ENCODE data around the gene PRKCI. TPM values are rescaled to one million over a fixed set of nuclear protein-coding genes. Genes with fewer than 3 reads are reported as not detected.

PRKCI gene
- total RNA-seq, 2 donors from 2014 or later = 22.5 to 52.9 TPM

- no peaks in the 10 kb centered on the region for H3K27me3 ChIP-seq (replicated peaks; ENCODE audit: insufficient read depth)
- no peak for ATAC-seq (ENCODE audit: insufficient number of reproducible peaks, low FRiP score, low read depth)
- no peak for DNase-seq (ENCODE audit: low spot score)
- no peak overlapping the region for H3K27ac ChIP-seq
- H3K4me1 ChIP-seq (ENCODE audit: control insufficient read depth in 1 of 2, low read depth in 2 of 2) = no peaks in the 10 kb centered on the region
- no peak for TF ChIP-seq CTCF (IDR thresholded peaks at IDR 0.05)
- H3K4me3 ChIP-seq = no peak overlapping the region
- peaks cover 16% of the 10 kb centered on the region for H3K36me3 ChIP-seq
- no peaks in the 10 kb centered on the region for H3K9me3 ChIP-seq
These were observed 73.4 kb downstream of the PRKCI start for GRCh38 chr3:170295586-170295985.

DNA sequence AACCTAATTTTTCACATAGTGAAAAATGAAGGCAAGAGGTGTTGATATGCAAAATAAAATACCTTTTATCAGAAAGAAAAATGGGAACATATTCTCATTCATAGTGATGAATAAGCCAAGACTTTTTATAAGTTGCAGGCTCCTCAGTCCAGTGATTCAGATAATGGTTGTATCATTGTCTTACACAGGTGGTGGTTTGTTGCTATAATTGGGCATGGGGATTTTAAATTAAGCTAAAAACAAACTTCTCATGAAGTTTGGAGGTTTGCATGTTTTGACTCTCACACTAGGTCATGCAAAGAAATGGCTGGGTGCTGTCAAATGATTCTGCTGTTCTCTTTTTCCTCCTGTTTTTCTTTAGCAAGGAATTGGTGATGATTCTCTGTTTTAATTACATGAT lies 74.5 kb downstream of the PRKCI start:
- ATAC-seq (ENCODE audit: insufficient number of reproducible peaks, low FRiP score, low read depth) (no peak), DNase-seq (ENCODE audit: low spot score) (no peak)
- no peaks in the 10 kb centered on the region for H3K9me3 ChIP-seq
- no peaks in the 10 kb centered on the region for H3K27me3 ChIP-seq (replicated peaks; ENCODE audit: insufficient read depth)
- no peak overlapping the region for H3K4me3 ChIP-seq
- peaks cover 12% of the 10 kb centered on the region for H3K36me3 ChIP-seq
- no peak for TF ChIP-seq CTCF (IDR thresholded peaks at IDR 0.05)
- H3K4me1 ChIP-seq (ENCODE audit: control insufficient read depth in 1 of 2, low read depth in 2 of 2) = no peaks in the 10 kb centered on the region
- no peak overlapping the region for H3K27ac ChIP-seq

GRCh38 chr3:170301405-170301804 lies 79.2 kb downstream of the PRKCI start:
- no peak for TF ChIP-seq CTCF (IDR thresholded peaks at IDR 0.05)
- Histone ChIP-seq H3K36me3 (peaks cover 5% of the 10 kb centered on the region), H3K27me3 (replicated peaks; ENCODE audit: insufficient read depth) (no peaks in the 10 kb centered on the region), H3K4me1 (ENCODE audit: control insufficient read depth in 1 of 2, low read depth in 2 of 2) (no peaks in the 10 kb centered on the region), H3K4me3 (no peak overlapping the region), H3K9me3 (no peaks in the 10 kb centered on the region), H3K27ac (no peak overlapping the region)
- ATAC-seq (ENCODE audit: insufficient number of reproducible peaks, low FRiP score, low read depth) (no peak), DNase-seq (ENCODE audit: low spot score) (no peak)

DNA sequence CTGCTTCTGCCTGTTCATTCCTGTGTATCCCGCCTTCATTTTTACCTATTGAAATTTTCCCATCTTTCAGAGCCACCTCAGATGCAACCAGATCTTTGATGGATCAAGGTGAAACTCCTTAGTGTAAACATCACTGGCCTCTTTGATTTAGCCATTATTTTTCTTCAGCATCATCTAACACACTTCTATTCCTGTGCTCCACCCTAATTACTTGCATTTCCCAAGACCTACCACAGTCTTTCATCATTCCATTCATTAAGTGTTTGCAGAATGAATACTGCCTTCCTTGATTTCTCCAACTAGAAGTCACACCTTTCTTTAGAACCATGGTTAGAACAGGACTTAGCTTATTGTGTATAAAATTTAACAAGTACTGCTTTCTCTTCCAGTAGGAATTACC lies 79.8 kb downstream of the PRKCI start:
- DNase-seq (ENCODE audit: low spot score) (no peak), ATAC-seq (ENCODE audit: insufficient number of reproducible peaks, low FRiP score, low read depth) (no peak)
- Histone ChIP-seq H3K27ac (no peak overlapping the region), H3K9me3 (no peaks in the 10 kb centered on the region), H3K36me3 (peaks cover 5% of the 10 kb centered on the region), H3K4me3 (no peak overlapping the region), H3K4me1 (ENCODE audit: control insufficient read depth in 1 of 2, low read depth in 2 of 2) (no peaks in the 10 kb centered on the region), H3K27me3 (replicated peaks; ENCODE audit: insufficient read depth) (no peaks in the 10 kb centered on the region)
- no peak for TF ChIP-seq CTCF (IDR thresholded peaks at IDR 0.05)

GRCh38 chr3:170306015-170306414 lies 83.8 kb downstream of the PRKCI start:
- Histone ChIP-seq H3K4me3 (no peak overlapping the region), H3K9me3 (no peaks in the 10 kb centered on the region), H3K27ac (no peak overlapping the region), H3K27me3 (replicated peaks; ENCODE audit: insufficient read depth) (no peaks in the 10 kb centered on the region), H3K36me3 (no peaks in the 10 kb centered on the region), H3K4me1 (ENCODE audit: control insufficient read depth in 1 of 2, low read depth in 2 of 2) (no peaks in the 10 kb centered on the region)
- ATAC-seq (ENCODE audit: insufficient number of reproducible peaks, low FRiP score, low read depth) (no peak), DNase-seq (ENCODE audit: low spot score) (no peak)
- TF ChIP-seq CTCF (IDR thresholded peaks at IDR 0.05) = no peak

Measured in thoracic aorta (tissue), 2 donors.